Activated CD4-positive, alpha-beta T cell treated with anti-CD3 and anti-CD28 coated beads, Interleukin-2, amount 50 U/mL, for 1 hour (primary cell): ENCODE measurements around the gene SP6.

ENCODE experiments used
- DNase-seq: peaks from one replicate; pipeline ENCODE4 v3.0.0-alpha.2; 2020

Gene SP6

GRCh38 chr17:47853616-47854015 is 2.7 kb upstream of the SP6 start:
- DNase-seq: no peak

GRCh38 chr17:47852113-47852949 is 1.4 kb upstream of the SP6 start:
- DNase-seq: no peak

DNA sequence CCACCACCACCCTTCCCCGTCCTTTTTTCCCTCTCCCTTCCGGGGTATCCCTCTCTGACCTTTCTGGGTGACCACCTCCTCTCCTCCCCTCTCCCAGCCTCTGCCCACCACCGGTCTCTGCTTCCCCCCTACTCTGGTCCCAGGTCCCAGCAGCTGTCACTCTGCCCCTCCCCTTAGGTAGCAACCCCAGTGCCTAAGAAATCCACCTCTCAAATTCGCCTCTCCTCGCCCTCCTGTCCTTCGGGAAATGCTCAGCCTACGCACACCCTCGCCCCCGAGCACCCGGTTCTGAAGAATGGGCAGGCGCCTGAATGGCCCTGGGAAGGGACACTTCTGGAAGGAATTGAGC is 775 bp upstream of the SP6 start:
- DNase-seq: no peak

DNA sequence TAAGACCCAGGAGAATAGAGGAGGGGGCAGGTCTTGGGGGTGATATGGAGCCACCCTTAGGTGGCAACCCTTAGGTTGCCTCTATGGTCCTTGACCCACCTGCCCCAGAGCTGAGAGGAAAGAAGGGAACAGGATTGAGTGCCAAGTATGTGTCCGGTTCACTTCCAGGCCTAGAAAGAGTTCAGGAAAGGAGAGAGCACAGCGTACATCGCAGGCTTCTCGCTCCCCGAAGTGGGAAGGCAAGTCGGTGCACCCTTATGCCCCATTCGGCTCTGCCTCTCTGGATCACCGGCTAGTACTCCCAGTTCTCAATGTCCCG is 631 bp downstream of the SP6 start:
- DNase-seq: no peak

GRCh38 chr17:47848198-47848513 is 2.8 kb downstream of the SP6 start:
- no peak for DNase-seq

DNA sequence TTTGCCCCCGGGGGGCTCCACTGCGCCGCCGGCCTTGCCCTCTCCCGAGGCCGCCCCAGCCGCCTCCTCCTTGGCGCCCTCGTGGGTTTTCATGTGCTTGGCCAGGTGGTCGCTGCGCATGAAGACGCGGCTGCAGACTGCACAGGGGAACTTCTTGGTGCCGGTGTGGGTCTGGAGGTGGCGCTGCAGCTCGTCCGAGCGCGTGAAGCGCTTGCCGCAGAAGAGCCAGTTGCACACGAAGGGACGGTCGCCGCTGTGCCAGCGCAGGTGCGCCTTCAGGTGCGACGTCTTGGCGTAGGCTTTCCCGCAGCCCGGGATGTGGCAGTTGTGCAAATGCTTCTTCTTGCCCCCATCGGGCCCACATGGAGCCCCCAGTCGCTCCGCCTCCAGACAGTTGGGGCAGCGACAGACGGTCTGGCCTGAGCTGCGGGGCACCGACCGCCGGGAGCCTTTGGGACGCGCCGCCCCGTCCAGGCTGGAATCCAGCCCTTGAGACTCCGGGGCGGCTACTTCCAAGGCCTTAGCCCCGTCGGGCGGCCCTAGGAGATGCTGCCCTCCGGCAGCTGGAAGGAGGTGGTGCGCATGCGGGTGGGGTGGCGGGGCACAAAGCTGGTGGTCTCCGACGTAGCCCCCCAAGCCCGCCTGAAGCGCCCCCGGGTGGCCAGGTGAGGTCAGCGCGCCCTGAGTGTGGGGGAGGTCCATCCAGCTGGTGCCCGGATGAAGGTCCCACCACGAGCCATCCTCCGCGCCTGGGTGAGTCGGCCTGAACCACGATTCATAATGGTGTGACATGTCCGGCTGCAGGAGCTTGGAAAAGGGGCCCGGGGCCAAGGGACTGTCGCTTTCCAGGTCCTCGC is 3.4 kb downstream of the SP6 start:
- DNase-seq: peak; percentile 29

- no peak for DNase-seq
Measured at GRCh38 chr17:47846716-47847340, 4.1 kb downstream of the SP6 start.

DNA sequence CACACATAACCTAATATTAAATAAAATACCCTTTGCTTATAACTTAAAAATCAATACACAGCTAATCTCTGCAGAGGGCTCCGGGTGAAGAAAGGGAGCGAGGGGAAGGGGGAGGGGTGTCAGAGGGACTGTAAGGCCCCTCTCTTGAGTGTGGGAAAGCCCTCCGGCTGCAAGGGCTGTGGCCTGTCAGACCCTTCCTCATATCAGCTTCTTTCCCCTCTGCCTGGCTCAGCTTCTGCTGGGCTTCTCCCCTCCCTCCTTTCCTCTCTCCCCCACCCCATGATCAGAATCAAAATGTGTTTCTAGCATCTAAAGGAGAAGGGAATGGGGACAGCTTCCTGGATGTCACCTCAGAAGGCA is 5.3 kb downstream of the SP6 start:
- no peak for DNase-seq

- DNase-seq: no peak
Measured at GRCh38 chr17:47844814-47845715, 5.9 kb downstream of the SP6 start.

GRCh38 chr17:47844227-47844626 is 6.7 kb downstream of the SP6 start:
- DNase-seq: no peak

DNA sequence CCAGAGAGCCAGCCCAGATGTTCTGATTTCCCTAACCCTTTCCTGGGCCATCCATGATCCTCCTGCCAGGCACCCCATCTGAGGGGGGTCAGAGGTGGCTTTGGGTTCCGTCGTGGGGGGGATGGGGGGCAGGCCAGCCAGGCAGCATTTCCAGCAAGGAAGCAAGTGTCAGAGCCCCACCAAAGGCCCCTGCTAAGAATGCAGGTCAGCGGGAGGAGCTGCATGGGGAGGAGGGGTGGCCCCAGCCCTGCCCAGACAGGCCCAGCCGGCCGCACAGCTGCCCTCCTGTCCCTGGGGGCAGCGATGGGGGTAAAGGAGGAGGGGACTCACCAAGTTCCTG is 7.6 kb downstream of the SP6 start:
- DNase-seq: no peak

DNA sequence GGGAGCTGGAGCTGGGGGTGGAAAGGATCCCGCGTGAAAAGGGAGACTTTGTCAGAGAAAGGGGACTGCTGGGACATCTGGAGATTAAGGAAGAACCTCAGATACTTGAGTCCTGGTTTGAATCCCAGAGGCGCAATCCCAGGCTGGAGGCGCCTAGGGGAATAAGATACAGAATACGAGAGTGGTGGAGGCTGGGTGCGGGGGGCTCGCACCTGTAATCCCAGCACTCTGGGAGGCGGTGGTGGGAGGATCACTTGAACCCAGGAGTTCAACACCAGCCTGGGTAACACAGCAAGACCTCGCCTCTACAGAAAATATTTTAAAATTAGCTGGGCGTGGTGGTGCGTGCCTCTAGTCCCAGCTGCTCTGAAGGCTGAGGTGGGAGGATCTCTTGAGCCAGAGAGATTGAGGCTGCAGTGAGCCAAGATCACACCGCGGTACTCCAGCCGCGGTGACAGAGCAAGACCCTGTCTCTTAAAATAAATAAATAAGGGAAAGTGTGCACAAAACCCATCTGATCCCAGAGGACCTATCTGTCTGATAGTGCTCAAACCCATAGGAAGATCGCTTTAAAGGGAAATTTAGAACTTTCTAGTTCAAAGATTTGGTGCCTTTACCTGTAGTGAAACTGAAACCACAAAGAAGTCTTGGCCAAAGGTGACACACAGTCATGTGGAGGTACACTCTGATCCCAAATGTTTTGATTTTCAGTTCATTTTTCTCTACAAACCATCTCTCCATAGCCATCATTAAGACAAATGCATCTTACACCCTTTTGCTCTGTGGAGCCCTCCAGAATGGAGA is 9.3 kb downstream of the SP6 start:
- no peak for DNase-seq

DNA sequence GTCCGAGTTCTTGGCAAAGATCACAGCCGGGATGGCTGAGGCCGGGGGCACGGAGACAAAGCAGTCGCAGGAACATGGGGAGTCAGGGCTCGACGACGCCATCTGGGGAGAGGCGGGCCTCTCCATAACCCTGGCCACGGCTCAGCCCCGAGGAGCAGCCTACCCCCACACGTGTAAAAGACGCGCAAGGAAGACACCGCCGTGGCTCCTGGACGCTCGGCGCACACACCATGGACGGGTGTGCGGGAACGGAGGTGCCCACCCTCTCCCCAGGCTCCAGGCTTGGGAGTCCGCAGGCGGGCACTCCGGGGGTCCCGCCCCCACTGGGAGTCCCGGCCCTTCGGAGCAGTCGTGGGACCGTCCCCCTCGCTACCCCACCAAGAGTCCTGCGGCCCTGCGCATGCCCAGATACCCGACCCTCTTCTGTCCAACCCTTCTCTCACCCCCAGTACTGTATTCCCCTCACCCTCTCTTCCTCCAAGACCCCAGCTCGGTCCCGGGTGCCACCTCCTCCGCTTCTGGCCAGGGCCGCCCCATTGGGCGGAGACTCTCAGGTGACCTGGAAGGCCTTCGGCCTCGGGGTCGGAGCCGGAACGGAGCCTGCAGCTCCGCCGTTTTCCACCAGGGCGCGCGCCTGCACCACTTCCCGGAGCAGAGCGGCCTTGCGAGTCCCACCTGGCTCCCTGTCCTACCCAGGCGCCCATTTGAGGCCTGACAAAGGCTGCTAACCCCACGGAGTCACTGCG is 10.0 kb downstream of the SP6 start, which contains the start of gene SCRN2:
Gene SCRN2, minus strand, starts transcription at position 532 of the 746 bp plus-strand sequence. Its CDS starts 430 bp downstream, at position 102.
- DNase-seq: peak; percentile 84

- no peak for DNase-seq
Measured at GRCh38 chr17:47840001-47840741, 10.8 kb downstream of the SP6 start.

DNA sequence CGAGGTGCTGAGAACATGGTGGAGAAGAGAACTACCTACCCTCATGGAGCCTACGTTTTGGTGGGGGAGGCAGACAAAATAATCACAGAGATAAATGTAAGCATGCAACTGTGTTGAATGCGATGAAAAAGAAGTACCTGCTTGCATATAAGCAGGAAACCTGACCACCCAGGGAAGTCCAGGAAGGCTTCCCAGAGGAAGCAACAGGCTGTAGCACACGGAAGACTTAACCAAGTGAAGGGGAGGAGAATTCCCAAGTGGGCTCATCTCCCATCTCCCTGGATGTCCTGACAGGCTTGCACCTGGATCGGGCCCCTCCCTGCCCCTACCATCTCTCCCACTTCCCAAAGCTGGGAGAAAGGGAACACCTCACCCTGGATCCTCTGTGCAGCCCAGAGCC is 11.9 kb downstream of the SP6 start:
- DNase-seq: no peak

DNA sequence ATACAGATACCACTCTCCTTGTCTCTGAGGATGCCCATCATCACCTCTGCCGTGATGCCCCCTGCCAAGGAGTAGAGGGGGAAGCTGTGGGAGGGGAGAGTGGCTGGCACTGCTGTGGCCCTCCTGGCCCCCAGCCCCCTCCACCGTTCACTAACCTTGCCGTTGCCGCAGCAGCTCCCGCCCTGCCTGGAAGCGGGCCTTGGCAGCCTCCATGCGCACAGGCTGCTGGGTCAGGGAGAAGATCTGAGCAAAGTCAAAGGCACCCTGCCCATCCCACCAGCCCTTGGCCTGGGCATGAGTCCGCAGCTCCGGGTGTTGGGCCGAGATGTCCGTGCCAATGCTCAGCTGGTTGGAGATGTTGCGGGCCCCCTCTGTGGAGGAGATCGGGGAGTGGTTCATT is 12.3 kb downstream of the SP6 start:
- DNase-seq: no peak

GRCh38 chr17:47837401-47838039 is 13.4 kb downstream of the SP6 start:
- no peak for DNase-seq

- DNase-seq: no peak
Measured at GRCh38 chr17:47836601-47837000, 14.4 kb downstream of the SP6 start.

GRCh38 chr17:47834756-47835155 is 16.2 kb downstream of the SP6 start:
- no peak for DNase-seq

GRCh38 chr17:47831934-47832327 is 19.0 kb downstream of the SP6 start:
- no peak for DNase-seq
